Kidney epithelial cell (primary cell): ENCODE data around the gene SLC5A11. TPM values are rescaled to one million over a fixed set of nuclear protein-coding genes. Genes with fewer than 3 reads are reported as not detected.
"Not testable (repeated sequence)": the region's sequence is repeated elsewhere in the genome, so short reads cannot be mapped to it uniquely, and the experiment has no call there.

Experiments
- DNase-seq: peaks from one replicate; pipeline ENCODE4 v3.0.0-alpha.2; 2010; ENCODE audit warnings: low read depth
- H3K27me3 ChIP-seq: 2 replicates; pipeline ENCODE4 v1.6.0; 2011; ENCODE audit warnings: low read length; ENCODE audit not compliant: control insufficient read depth, insufficient read depth
- H3K36me3 ChIP-seq: 2 replicates; pipeline ENCODE4 v1.5.1; 2011; ENCODE audit warnings: low read length; ENCODE audit not compliant: control insufficient read depth, insufficient read depth
- H3K4me3 ChIP-seq: 2 replicates; pipeline ENCODE4 v1.5.1; 2011; ENCODE audit warnings: low read depth, mild to moderate bottlenecking, control low read depth, low read length
- CTCF ChIP-seq: IDR thresholded peaks from 2 replicates; pipeline ENCODE4 v1.5.1; 2011; ENCODE audit warnings: mild to moderate bottlenecking, moderate library complexity, low read length, control low read depth, inconsistent platforms; ENCODE audit not compliant: insufficient read depth, poor library complexity, severe bottlenecking
- total RNA-seq: library from RNA; depleted of rRNA; stranded (reverse); fragments of >200 nt; gene quantifications from 2 replicates; pipeline ENCODE4 v1.2.3, GENCODE V29; 2015

The SLC5A11 gene
- total RNA-seq, 1 donor from 2014 or later = not detected

- peak; percentile 28 for DNase-seq
- Histone ChIP-seq H3K36me3 (no peaks in the 10 kb centered on the region), H3K27me3 (no peaks in the 10 kb centered on the region), H3K4me3 (no peak overlapping the region)
- TF ChIP-seq CTCF = no peak
Observed at GRCh38 chr16:24838554-24839266, 7.1 kb upstream of the SLC5A11 start.

GRCh38 chr16:24839347-24839972 is 6.3 kb upstream of the SLC5A11 start:
- no peaks in the 10 kb centered on the region for H3K27me3 ChIP-seq
- no peak for TF ChIP-seq CTCF
- no peak for DNase-seq

GRCh38 chr16:24841291-24841690 is 4.5 kb upstream of the SLC5A11 start:
- Histone ChIP-seq H3K4me3 (no peak overlapping the region), H3K36me3 (no peaks in the 10 kb centered on the region), H3K27me3 (no peaks in the 10 kb centered on the region)
- TF ChIP-seq CTCF = no peak
- no peak for DNase-seq

More at GRCh38 chr16:24839347-24839972, 6.3 kb upstream of the SLC5A11 start:
- H3K4me3 ChIP-seq = no peak overlapping the region
- no peaks in the 10 kb centered on the region for H3K36me3 ChIP-seq

GRCh38 chr16:24844101-24845030 is 1.4 kb upstream of the SLC5A11 start:
- Histone ChIP-seq H3K36me3 (no peaks in the 10 kb centered on the region), H3K27me3 (no peaks in the 10 kb centered on the region), H3K4me3 (no peak overlapping the region)
- TF ChIP-seq CTCF = no peak
- no peak for DNase-seq

- H3K4me3 ChIP-seq, H3K27me3 ChIP-seq, H3K36me3 ChIP-seq, DNase-seq: not testable (repeated sequence)
Observed at GRCh38 chr16:24845031-24845365, 765 bp upstream of the SLC5A11 start.
